SK-N-MC (cell line): ENCODE results near the gene MFSD2A.
"Not testable (repeated sequence)": the region's sequence is repeated elsewhere in the genome, so short reads cannot be mapped to it uniquely, and the experiment has no call there.

Experiments
- DNase-seq: peaks from one replicate; pipeline ENCODE4 v3.0.0-alpha.2; 2011; ENCODE audit warnings: low read depth, low spot score
- H3K27ac ChIP-seq: fragments of 200-600 bp; sonication (generic); 2 replicates; pipeline ENCODE4 v1.5.1; 2016; ENCODE audit warnings: mixed run types
- H3K36me3 ChIP-seq: fragments of 200-600 bp; sonication (generic); 2 replicates; pipeline ENCODE4 v1.6.1; 2017; ENCODE audit warnings: antibody characterized with exemption, low read length, mixed read lengths; ENCODE audit not compliant: insufficient read depth
- H3K4me3 ChIP-seq: fragments of 200-600 bp; sonication (generic); 2 replicates; pipeline ENCODE4 v1.5.1; 2016
- H3K9ac ChIP-seq: fragments of 200-600 bp; sonication (generic); 2 replicates; pipeline ENCODE4 v1.8.0; 2017; ENCODE audit warnings: mixed run types, mixed read lengths; ENCODE audit not compliant: insufficient read length
- H3K9me3 ChIP-seq: fragments of 200-600 bp; sonication (generic); 2 replicates; pipeline ENCODE4 v1.6.1; 2017; ENCODE audit warnings: low read depth, mild to moderate bottlenecking, antibody characterized with exemption, low read length, moderate library complexity, mixed read lengths
- EZH2 ChIP-seq: fragments of 200-600 bp; sonication (generic); IDR thresholded peaks from one replicate; pipeline ENCODE4 v1.6.1; 2017; ENCODE audit warnings: antibody characterized with exemption
- FOXP2 ChIP-seq: optimal IDR thresholded peaks from 2 replicates; pipeline ENCODE3; 2011; ENCODE audit warnings: mild to moderate bottlenecking, moderate library complexity; ENCODE audit not compliant: insufficient read depth; ENCODE audit errors: extremely low read length, control extremely low read depth
- POLR2AphosphoS5 ChIP-seq: IDR thresholded peaks from 2 replicates; pipeline ENCODE4 v1.6.1; 2012; ENCODE audit warnings: mild to moderate bottlenecking, low read depth, low read length, borderline replicate concordance

MFSD2A gene

GRCh38 chr1:39954870-39955546 lies at the start of gene MFSD2A:
TSS of gene MFSD2A (plus strand) at chr1:39955145. CDS start at chr1:39955293, 148 bp downstream.
- Histone ChIP-seq H3K9me3 (no peaks in the 10 kb centered on the region), H3K36me3 (no peaks in the 10 kb centered on the region), H3K27ac (no peak within 1 kb of the TSS), H3K9ac (peak within 1 kb of the TSS; percentile 32), H3K4me3 (peak within 1 kb of the TSS; percentile 77)
- TF ChIP-seq FOXP2, result no peak
- TF ChIP-seq POLR2AphosphoS5, result no peak
- no peak for TF ChIP-seq EZH2
- DNase-seq, result no peak

GRCh38 chr1:39905172-39905571 lies 49.8 kb upstream of the MFSD2A start:
- no peak for DNase-seq
- TF ChIP-seq POLR2AphosphoS5 (no peak), FOXP2 (no peak), EZH2 (no peak)
- Histone ChIP-seq H3K9me3 (no peaks in the 10 kb centered on the region; the same call in 1 of the 2 replicates), H3K9ac (no peak overlapping the region), H3K27ac (no peak overlapping the region), H3K36me3 (no peaks in the 10 kb centered on the region), H3K4me3 (no peak overlapping the region)

- H3K36me3 ChIP-seq, result no peaks in the 10 kb centered on the region
- no peak overlapping the region for H3K9ac ChIP-seq
- no peak for DNase-seq
- H3K9me3 ChIP-seq, result no peaks in the 10 kb centered on the region; the same call in 1 of the 2 replicates
- TF ChIP-seq EZH2 (no peak), FOXP2 (no peak), POLR2AphosphoS5 (no peak)
- no peak overlapping the region for H3K4me3 ChIP-seq
- H3K27ac ChIP-seq, result no peak overlapping the region
These were observed 47.2 kb upstream of the MFSD2A start for GRCh38 chr1:39907528-39908453.

- DNase-seq, result no peak
- H3K9ac ChIP-seq, result no peak overlapping the region
- no peak overlapping the region for H3K27ac ChIP-seq
- TF ChIP-seq POLR2AphosphoS5, result no peak
- no peak for TF ChIP-seq FOXP2
- no peak for TF ChIP-seq EZH2
- H3K9me3 ChIP-seq, result no peaks in the 10 kb centered on the region; the same call in 1 of the 2 replicates
- no peaks in the 10 kb centered on the region for H3K36me3 ChIP-seq
- no peak overlapping the region for H3K4me3 ChIP-seq
These were observed 46.4 kb upstream of the MFSD2A start for GRCh38 chr1:39908534-39908933.

- no peak overlapping the region for H3K27ac ChIP-seq
- no peak overlapping the region for H3K4me3 ChIP-seq
- no peaks in the 10 kb centered on the region; the same call in 1 of the 2 replicates for H3K9me3 ChIP-seq
- H3K9ac ChIP-seq, result no peak overlapping the region
- TF ChIP-seq FOXP2 (no peak), POLR2AphosphoS5 (no peak), EZH2 (no peak)
- DNase-seq, result no peak
- no peaks in the 10 kb centered on the region for H3K36me3 ChIP-seq
These were observed 44.7 kb upstream of the MFSD2A start for GRCh38 chr1:39910263-39910662.

- not testable (repeated sequence) for H3K36me3 ChIP-seq, H3K9ac ChIP-seq, DNase-seq, H3K27ac ChIP-seq, H3K4me3 ChIP-seq, H3K9me3 ChIP-seq
These were observed 41.8 kb upstream of the MFSD2A start for GRCh38 chr1:39913136-39913535.

- TF ChIP-seq FOXP2, result no peak
- TF ChIP-seq POLR2AphosphoS5, result no peak
- TF ChIP-seq EZH2, result no peak
- Histone ChIP-seq H3K27ac (no peak overlapping the region), H3K4me3 (no peak overlapping the region), H3K9me3 (no peaks in the 10 kb centered on the region), H3K9ac (no peak overlapping the region), H3K36me3 (no peaks in the 10 kb centered on the region)
- no peak for DNase-seq
These were observed 39.3 kb upstream of the MFSD2A start for GRCh38 chr1:39915499-39916129.

GRCh38 chr1:39917825-39918224 lies 37.1 kb upstream of the MFSD2A start:
- no peak for TF ChIP-seq POLR2AphosphoS5
- TF ChIP-seq FOXP2, result no peak
- TF ChIP-seq EZH2, result no peak
- Histone ChIP-seq H3K9me3 (no peaks in the 10 kb centered on the region), H3K9ac (no peak overlapping the region), H3K4me3 (no peak overlapping the region), H3K36me3 (no peaks in the 10 kb centered on the region), H3K27ac (no peak overlapping the region)
- DNase-seq, result no peak
